GM21447 (cell line): ENCODE measurements around the gene IL27RA.
A peak's percentile ranks its signal among the peaks of the same experiment; 100 is the strongest.
"Not testable (repeated sequence)": the region's sequence is repeated elsewhere in the genome, so short reads cannot be mapped to it uniquely, and the experiment has no call there.

Experiments used
- ATAC-seq: cut with Tn5 transposase; IDR thresholded peaks from one replicate; pipeline ENCODE4 v1.9.1; 2021; ENCODE audit not compliant: unreplicated experiment

Gene IL27RA

GRCh38 chr19:13998426-13998825 is 33.1 kb upstream of the IL27RA start:
- no peak for ATAC-seq

DNA sequence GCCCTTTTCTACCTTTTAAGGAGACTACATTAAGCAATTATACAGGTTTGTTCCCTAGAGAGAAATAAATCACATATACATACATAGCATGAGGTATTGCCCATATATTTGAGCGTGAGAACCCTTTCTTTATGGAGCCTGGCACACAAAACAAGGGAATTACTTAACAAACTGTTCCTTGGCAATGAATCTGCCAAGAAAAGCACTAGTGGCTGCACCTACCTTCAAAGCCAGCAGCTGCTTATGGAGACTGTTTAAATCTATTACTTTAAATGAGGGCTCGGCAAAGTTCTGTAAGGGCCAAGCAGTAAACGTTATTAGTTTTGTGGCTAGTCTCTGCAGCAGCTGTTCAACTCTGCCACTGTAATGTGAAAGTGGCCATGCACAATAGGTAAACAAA is 32.5 kb upstream of the IL27RA start:
- ATAC-seq, result no peak

DNA sequence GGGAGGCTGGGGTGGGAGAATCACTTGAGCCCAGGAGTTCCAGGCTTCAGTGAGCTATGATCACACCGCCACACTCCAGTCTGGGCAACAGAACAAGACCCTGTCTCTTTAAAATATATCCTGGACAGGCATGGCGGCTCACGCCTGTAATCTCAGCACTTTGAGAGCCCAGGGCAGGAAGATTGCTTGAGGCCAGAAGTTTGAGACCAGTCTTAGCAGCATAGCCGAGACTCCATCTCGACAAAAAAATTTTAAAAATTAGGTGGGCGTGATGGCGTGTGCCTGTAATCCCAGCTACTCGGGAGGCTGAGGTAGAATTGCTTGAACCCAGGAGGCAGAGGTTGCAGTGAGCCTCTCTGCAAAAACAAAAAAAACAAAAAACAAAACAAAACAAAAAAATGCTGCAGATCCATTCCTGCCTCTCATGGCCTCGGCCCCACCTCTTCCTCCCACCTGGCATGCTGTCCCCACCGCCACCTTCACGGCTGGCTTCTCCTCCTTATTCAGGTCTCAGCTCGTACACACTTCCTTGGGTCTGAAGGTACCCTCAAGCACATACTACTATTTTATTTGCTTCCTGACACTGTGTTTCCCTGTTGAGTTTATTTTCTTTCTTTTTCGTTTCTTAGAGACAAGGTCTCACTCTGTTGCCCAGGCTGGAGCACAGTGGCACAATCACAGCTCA is 30.7 kb upstream of the IL27RA start:
- ATAC-seq, result no peak

DNA sequence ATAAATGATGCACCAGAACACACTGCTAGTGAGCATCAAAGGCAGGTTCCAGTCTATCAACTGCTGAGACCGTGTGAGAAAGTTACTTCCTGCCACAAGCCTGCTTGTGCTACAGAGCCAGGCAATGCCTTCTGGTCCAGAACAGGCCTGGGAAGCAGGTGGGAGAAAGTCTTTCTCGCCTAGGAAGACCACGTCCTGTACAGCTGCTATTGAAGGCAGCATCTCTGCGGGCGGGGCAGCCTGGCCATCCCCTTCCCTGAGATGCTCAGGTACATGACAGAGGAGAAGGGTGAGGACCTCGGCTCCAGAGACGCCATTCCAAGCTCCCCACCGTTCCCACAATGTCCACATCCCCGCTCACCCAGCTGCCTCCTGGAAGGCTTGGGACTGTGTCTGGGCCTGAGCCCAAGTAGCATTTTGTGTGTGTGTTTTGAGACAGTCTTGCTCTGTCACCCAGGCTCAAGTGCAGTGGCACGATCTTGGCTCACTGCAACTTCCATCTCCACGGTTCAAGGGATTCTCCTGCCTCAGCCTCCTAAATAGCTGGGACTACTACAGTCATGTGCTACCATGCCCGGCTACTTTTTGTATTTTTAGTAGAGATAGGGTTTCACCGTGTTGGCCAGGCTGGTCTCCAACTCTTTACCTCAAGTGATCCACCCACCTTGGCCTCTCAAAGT is 28.9 kb upstream of the IL27RA start:
- no peak for ATAC-seq

DNA sequence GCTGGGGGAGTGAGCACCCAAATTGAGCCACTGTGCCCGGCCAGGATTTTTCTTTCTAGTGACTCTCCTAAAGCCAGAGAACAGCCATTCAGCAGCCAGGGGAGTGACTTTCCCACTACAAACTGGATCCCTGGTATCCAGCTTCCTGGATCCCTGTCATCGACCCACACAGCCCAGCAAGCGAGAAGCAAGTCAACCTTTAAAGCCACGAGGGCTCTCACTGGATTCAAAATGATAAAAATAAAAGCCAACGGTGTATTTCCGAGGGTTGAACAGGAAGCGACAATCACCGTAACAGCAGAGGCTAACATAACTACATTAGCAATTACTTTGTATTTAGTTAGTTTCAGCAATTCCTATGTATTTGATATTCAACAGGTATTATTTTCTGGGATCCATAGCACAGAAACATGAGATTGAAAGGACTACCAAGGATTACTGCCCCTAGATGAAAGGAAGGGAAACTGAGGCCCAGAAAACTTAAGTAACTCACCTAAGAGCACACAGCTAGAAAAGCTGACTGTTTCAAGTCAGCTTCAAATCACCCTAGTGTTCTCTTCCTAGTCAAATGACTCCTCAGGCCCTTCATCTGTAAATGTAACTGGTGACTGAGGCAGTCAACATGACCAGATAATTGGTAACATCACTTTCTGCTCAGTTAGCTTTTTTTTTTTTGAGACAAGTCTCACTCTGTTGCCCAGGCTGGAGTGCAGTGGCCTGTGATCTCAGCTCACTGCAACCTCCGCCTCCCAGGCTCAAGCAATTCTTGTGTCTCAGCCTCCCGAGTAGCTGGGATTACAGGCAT is 28.1 kb upstream of the IL27RA start:
- no peak for ATAC-seq

- ATAC-seq, result no peak
Measured at GRCh38 chr19:14004619-14005348, 26.8 kb upstream of the IL27RA start.

GRCh38 chr19:14005349-14006084 is 26.0 kb upstream of the IL27RA start:
- peak; percentile 27 for ATAC-seq

DNA sequence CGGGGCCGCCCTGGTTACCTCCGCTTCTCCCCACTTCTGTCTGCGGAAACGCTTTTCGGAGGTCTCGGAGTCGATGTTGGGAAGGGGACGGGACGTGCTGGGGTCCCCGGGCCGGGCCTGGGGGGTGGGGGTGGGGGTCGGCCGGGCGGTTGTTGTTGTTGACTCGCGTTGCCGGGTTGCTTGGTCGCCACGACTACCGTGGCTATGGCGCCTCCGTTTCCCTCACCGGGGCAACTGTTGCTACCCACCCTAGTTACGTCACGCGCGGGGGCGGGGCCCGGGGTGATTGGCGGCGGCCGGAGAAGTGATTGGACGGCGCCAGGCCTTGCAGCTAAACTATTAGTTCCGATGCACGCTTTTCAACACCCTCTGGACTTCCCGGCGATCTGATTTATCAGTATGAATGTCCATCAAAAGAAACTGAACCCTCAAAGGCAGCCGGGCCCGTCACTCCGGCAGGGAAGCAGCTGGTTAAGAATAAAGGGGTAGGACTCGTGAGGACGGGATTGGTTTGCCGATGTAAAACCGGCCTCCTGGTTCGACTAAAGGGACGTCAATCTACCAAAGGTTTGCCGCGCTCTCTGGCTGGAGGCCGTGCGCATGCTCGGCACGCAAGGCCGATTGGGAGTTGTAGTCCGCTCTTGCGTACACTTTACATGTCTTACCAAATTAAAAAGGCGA is 25.3 kb upstream of the IL27RA start, which contains the start of gene RFX1:
RFX1 (minus strand) TSS at position 236 of the 681 bp plus-strand sequence. CDS start 12,477 bp downstream, outside the sequence.
- peak; percentile 76 for ATAC-seq

GRCh38 chr19:14006766-14007562 is 24.6 kb upstream of the IL27RA start:
- ATAC-seq, result peak; percentile 15

DNA sequence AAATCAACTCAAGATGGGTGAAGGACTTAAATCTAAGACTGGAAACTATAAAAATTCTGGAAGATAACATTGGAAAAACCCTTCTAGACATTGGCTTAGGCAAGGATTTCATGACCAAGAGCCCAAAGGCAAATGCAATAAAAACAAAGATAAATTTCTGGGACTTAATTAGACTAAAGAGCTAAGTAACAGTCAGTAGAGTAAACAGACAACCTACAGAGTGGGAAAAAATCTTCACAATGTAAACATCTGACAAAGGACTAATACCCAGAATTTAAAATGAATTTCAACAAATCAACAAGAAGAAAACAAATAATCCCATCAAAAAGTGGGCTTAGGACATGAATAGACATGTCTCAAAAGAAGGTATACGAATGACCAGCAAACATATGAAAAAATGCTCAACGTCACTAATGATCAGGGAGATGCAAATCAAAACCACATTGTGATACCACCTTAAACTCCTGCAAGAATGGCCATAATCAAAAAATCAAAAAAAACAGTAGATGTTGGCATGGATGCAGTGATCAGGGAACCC is 19.1 kb upstream of the IL27RA start:
- no peak for ATAC-seq

DNA sequence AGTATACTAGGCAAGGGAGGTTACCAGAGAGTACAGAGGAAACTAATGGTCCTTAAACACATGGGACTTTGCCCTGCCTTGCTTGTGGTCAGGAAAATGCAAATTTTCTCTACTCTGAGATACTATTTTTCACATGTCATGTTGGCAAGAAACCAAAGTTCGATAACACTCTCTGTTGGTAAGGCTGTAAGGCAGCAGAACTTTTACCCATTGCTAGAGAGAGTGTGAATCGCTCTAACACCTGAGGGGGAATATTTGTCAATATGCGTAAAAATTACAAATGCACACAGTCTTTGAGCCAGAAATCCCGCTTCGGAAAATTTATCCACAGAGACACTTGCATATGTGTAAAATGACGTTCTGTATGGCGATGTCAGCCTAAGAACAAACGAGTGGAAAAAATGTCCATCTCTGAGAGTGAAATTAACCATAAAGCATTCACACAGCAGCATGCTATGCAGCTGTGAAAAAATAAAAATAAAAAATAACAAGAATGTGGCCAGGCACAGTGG is 16.0 kb upstream of the IL27RA start:
- ATAC-seq, result peak; percentile 72

DNA sequence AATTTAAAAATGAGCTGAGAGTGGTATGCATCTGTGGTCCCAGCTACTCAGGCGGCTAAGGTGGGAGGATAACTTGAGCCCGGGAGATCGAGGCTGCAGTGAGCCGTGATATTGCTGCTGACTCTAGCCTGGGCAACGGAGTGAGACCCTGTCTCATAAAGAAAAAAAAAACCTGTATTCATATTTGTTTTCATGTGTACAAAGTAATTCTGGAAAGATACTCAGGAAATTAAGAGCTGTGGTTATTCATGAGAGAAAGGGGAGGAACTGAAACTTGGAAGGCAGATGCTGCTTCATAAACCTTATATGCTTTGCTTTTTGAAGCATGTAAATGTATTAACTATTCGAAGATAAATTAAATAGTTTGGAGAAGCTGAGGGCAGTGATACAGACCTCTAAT is 12.5 kb upstream of the IL27RA start:
- ATAC-seq, result no peak

DNA sequence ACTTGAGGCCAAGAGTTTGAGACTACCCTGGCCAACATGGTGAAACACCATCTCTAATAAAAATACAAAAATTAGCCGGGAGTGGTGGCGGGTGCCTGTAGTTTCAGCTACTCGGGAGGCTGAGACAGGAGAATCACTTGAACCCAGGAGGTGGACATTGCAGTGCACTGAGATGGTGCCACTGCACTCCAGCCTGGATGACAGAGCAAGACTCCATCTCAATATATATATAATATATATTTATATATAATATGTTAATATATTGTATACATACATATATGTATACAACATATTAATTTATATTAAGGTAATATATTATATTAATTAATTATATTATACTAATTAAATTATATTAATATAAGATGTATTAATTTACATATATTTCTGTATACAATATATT is 11.8 kb upstream of the IL27RA start:
- ATAC-seq, result not testable (repeated sequence)

- no peak for ATAC-seq
Measured at GRCh38 chr19:14021474-14021873, 10.1 kb upstream of the IL27RA start.

DNA sequence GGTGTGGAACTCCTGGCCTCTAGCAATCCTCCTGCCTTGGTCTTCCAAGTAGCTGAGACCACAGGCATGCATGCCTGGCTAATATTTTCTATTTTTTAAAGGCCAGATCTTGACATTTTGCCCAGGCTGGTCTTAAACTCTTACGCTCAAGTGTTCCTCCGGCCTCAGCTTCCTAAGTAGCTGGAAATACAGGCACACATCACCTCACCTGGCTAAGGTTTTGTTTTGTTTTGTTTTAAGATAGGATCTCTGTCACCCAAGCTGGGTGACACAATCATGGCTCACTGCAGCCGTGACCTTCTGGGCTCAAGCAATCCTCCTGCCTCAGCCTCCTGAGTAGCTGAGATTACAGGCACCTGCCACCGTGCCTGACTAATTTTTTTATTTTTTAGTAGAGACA is 9.1 kb upstream of the IL27RA start:
- no peak for ATAC-seq

- no peak for ATAC-seq
Measured at GRCh38 chr19:14023404-14024235, 7.9 kb upstream of the IL27RA start.

- not testable (repeated sequence) for ATAC-seq
Measured at GRCh38 chr19:14026652-14027192, 4.8 kb upstream of the IL27RA start.
